ENCODE results near the gene NAT8L. TPM values are rescaled to one million over a fixed set of nuclear protein-coding genes. Genes with fewer than 3 reads are reported as not detected.

NAT8L gene
- total and polyA plus RNA-seq, 2 of the 4 experiments (the other 2 are of a cell fraction) = 0.05 TPM; not detected in 1

DNA sequence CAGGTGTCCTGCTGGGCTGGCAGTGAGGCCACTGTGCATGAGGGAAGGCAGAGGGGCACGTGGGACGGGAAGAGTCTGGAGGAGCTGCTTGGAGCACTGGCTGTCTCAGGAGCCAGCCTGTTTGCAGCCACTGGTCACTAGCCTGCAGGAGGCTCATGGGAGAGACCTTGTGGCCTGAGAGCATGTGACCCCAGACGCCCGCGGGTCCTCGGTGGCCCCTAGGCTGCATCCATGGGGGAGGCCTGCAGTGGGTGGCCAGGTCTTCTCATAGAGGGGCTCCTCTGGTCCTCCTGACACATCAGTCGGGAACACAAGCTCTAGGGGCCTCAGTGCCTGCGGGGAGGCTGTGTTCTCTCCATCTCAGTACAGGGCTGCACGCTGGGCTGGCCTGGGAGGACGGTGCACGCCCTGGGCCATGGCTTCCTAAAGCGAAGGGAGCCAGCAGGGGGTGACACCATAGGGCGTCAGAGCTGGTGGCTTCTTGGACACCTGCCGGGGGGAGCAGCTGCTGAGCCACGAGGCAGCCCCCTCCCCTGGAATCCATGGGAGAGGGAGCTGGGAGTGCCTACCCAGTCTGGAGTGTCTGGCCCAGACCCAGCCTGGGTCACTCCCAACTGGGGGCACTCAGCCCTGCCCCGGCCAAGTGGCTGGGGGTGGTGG, 12.3 kb downstream of the NAT8L start:
- ChIA-PET POLR2A (ENCODE audit: unreplicated experiment) (no interaction called here), CTCF (no interaction called here)
- no peaks in the 10 kb centered on the region for H4K20me1 ChIP-seq (ENCODE audit: insufficient read depth, low read length)
- no peak overlapping the region for H2BK15ac ChIP-seq (ENCODE audit: low read depth, low read length)
- no peak overlapping the region for H4K5ac ChIP-seq (ENCODE audit: low read depth, low read length)
- TF ChIP-seq MAZ (IDR thresholded peaks at IDR 0.05; ENCODE audit: borderline replicate concordance, low read depth, low read length) = no peak
- TF ChIP-seq CHD1 (IDR thresholded peaks at IDR 0.05; ENCODE audit: low read depth, low read length) = no peak
- TF ChIP-seq, protein P1, sequence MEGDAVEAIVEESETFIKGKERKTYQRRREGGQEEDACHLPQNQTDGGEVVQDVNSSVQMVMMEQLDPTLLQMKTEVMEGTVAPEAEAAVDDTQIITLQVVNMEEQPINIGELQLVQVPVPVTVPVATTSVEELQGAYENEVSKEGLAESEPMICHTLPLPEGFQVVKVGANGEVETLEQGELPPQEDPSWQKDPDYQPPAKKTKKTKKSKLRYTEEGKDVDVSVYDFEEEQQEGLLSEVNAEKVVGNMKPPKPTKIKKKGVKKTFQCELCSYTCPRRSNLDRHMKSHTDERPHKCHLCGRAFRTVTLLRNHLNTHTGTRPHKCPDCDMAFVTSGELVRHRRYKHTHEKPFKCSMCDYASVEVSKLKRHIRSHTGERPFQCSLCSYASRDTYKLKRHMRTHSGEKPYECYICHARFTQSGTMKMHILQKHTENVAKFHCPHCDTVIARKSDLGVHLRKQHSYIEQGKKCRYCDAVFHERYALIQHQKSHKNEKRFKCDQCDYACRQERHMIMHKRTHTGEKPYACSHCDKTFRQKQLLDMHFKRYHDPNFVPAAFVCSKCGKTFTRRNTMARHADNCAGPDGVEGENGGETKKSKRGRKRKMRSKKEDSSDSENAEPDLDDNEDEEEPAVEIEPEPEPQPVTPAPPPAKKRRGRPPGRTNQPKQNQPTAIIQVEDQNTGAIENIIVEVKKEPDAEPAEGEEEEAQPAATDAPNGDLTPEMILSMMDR (conservative IDR thresholded peaks at IDR 0.05; ENCODE audit: low read depth, low read length) = no peak
- no peak for TF ChIP-seq MAFK (IDR thresholded peaks at IDR 0.05; ENCODE audit: low read depth, low read length)
- H4K91ac ChIP-seq (ENCODE audit: insufficient read depth, low read depth, low read length) = no peak overlapping the region
- H3K9me3 ChIP-seq (ENCODE audit: control insufficient read depth, insufficient read depth, low read length) = no peaks in the 10 kb centered on the region
- WGBS, 2 experiments (ENCODE audit: extremely low coverage in 2 of 2, insufficient read length in 1 of 2) = 55% methylated on average over 6 of the region's 16 CpGs; no CpG with 5 or more reads in 1 of the 2 experiments
- H3K36me3 ChIP-seq (ENCODE audit: control insufficient read depth, insufficient read depth, low read length) = no peaks in the 10 kb centered on the region
- intact Hi-C loops (cut with micrococcal nuclease) (no loop called here), dilution Hi-C loops (cut with HindIII; ENCODE audit: low sequenced_read_pairs, unreplicated experiment) (no loop called here), in situ Hi-C loops (cut with MboI; ENCODE audit: low sequenced_read_pairs) (no loop called here)
- no peak overlapping the region for H3K56ac ChIP-seq (ENCODE audit: extremely low read depth, insufficient read depth, low read length)
- BruUV-seq (replicated peaks) = no TSS peak
- no peak overlapping the region for H2BK5ac ChIP-seq (ENCODE audit: low read depth, low read length, poor library complexity, severe bottlenecking)
- no peak overlapping the region for H3K4ac ChIP-seq (ENCODE audit: low read depth, low read length)
- H4K8ac ChIP-seq (ENCODE audit: low read depth in 2 of 2, low read length in 2 of 2) = no peak overlapping the region
- H2BK120ac ChIP-seq (ENCODE audit: low read depth, low read length) = no peak overlapping the region
- H3K9me1 ChIP-seq (ENCODE audit: insufficient read depth, low read length) = peaks cover 6% of the 10 kb centered on the region; the same call in 1 of the 2 replicates
- H3K79me1 ChIP-seq (ENCODE audit: low read depth in 1 of 2, low read length in 2 of 2) = no peaks in the 10 kb centered on the region
- H3K14ac ChIP-seq (replicated peaks; ENCODE audit: low read depth, low read length) = no peak overlapping the region
- H2AK5ac ChIP-seq (ENCODE audit: low read depth, low read length) = no peak overlapping the region
- H3K4me3 ChIP-seq (ENCODE audit: insufficient read depth, low read depth, low read length) = no peak overlapping the region
- DNase-seq (no peak), ATAC-seq (ENCODE audit: low read depth) (no peak)
- H3K23ac ChIP-seq (ENCODE audit: low read depth, low read length) = no peak overlapping the region
- H3K9ac ChIP-seq (ENCODE audit: low read depth, low read length) = no peak overlapping the region
- H3K4me1 ChIP-seq (ENCODE audit: control insufficient read depth, insufficient read depth, low read length) = no peaks in the 10 kb centered on the region
- H3K18ac ChIP-seq (ENCODE audit: low read depth, low read length) = no peak overlapping the region
- H2BK20ac ChIP-seq (ENCODE audit: low read depth, low read length) = no peak overlapping the region
- peaks cover 9% of the 10 kb centered on the region; the same call in 1 of the 2 replicates for H3K27me3 ChIP-seq (ENCODE audit: control insufficient read depth, insufficient read depth, low read length)
- H2AK9ac ChIP-seq (replicated peaks; ENCODE audit: low read depth, low read length, poor library complexity) = no peak overlapping the region
- no peak overlapping the region for H3K27ac ChIP-seq (ENCODE audit: insufficient read depth, low read length)
- no peak overlapping the region for H2AFZ ChIP-seq (replicated peaks; ENCODE audit: low read length, poor library complexity)
- H3K4me2 ChIP-seq (ENCODE audit: low read depth, low read length) = no peak overlapping the region
